IPS-15b (cell line): ENCODE data around the gene NSMCE4A.
"Not testable (repeated sequence)": the region's sequence is repeated elsewhere in the genome, so short reads cannot be mapped to it uniquely, and the experiment has no call there.

Source experiments
- H3K27me3 ChIP-seq: one replicate; pipeline ENCODE4 v1.6.1; 2013; ENCODE audit warnings: low read length; ENCODE audit not compliant: control insufficient read depth, insufficient read depth
- H3K36me3 ChIP-seq: one replicate; pipeline ENCODE4 v1.6.1; 2013; ENCODE audit warnings: low read length; ENCODE audit not compliant: control insufficient read depth, insufficient read depth
- H3K4me1 ChIP-seq: one replicate; pipeline ENCODE4 v1.6.1; 2013; ENCODE audit warnings: mild to moderate bottlenecking, low read length; ENCODE audit not compliant: control insufficient read depth, insufficient read depth
- H3K4me3 ChIP-seq: one replicate; pipeline ENCODE4 v1.5.1; 2013; ENCODE audit warnings: low read depth, low read length
- H3K9ac ChIP-seq: one replicate; pipeline ENCODE4 v1.6.1; 2013; ENCODE audit warnings: low read depth, mild to moderate bottlenecking, low read length
- H3K9me3 ChIP-seq: one replicate; pipeline ENCODE4 v1.6.1; 2013; ENCODE audit warnings: mild to moderate bottlenecking, low read length; ENCODE audit not compliant: control insufficient read depth, insufficient read depth

Gene NSMCE4A

DNA sequence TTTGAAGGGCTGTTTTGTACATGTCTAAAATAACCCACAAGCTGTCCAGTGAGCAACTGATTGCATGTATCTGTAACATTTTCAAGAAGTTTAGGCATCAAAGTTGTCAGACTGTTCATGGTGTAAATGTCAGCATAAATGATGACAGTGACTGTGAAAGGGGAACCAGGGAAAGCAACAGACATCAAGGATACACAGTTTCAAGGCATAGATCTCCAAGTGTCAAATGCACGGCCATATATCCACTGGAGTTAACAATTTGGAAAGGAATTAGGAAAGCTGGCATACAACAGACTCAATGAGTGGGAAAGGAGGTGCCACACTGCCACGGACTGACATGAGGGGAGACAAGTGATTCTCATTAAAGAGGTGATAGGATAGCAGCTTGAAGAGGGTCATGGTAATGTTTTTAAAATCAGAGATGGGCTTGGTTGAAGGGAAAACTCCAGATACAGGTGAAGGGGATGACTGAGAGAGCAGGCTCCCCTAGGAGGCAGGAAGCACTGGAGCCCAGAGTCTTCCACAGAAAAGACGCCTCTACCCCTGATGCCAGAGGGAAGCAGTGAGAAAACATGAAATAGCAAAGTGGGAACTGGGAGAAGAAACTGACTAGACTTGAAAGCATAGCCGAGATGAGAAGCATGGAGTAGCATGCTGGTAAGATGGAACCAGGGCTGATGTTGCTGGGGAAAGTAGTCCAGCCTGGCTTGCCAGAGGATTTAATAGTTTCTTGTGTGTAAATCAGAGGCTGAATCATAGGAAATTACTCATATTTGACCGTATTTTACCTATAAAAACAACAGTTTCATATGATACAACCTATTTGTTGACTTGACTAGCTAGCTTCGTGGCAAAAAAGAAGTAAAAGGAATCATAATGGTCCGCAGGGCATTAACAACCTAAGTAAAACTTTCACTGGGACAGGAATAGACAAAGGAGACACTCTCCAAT lies 18.6 kb downstream of the NSMCE4A start:
- no peaks in the 10 kb centered on the region for H3K4me1 ChIP-seq
- H3K4me3 ChIP-seq = no peak overlapping the region
- H3K27me3 ChIP-seq = no peaks in the 10 kb centered on the region
- H3K9ac ChIP-seq = no peak overlapping the region
- H3K36me3 ChIP-seq = peaks cover 4% of the 10 kb centered on the region
- no peaks in the 10 kb centered on the region for H3K9me3 ChIP-seq

DNA sequence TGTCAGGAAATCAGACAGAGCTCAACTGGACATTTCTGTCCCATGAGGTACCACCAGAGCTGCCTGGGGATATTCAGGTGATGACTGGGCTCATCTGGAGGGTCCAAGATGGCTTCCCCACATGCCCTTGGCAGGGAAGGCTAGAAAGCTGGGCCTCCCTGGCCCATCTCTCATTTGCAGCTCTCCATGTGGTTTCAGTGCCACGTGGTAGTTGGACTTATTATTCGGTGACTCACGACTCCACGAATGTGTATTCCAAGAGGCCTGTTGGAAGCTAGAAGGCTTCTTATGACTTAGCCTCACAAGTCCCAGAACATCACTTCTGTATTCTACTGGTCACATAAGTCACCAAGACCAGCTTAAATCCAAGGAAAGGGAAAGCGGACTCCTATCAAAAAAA lies 22.8 kb downstream of the NSMCE4A start:
- H3K27me3 ChIP-seq = no peaks in the 10 kb centered on the region
- no peaks in the 10 kb centered on the region for H3K9me3 ChIP-seq
- no peaks in the 10 kb centered on the region for H3K4me1 ChIP-seq
- no peak overlapping the region for H3K4me3 ChIP-seq
- no peak overlapping the region for H3K9ac ChIP-seq
- no peaks in the 10 kb centered on the region for H3K36me3 ChIP-seq

DNA sequence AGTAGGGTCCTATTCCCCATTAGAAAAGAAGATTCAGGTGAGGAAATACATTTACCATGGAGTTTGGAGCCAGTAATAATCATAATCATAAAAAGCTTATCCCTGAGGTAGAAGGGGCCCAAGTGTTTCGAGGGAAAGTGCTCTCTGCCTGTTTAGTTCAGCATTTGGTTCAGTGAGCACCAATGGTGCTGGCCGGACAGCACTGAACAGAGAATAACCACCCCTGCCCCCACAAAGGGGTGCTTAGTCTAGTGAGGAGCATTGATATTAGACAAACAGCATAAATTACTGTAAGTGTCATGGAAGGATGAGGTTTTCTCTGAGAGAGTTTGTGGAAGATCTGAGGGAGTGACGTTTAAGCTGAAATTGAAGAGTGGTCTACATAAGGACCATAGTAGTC lies 25.6 kb downstream of the NSMCE4A start:
- Histone ChIP-seq H3K9me3 (no peaks in the 10 kb centered on the region), H3K9ac (no peak overlapping the region), H3K4me1 (no peaks in the 10 kb centered on the region), H3K4me3 (no peak overlapping the region), H3K27me3 (no peaks in the 10 kb centered on the region), H3K36me3 (no peaks in the 10 kb centered on the region)

DNA sequence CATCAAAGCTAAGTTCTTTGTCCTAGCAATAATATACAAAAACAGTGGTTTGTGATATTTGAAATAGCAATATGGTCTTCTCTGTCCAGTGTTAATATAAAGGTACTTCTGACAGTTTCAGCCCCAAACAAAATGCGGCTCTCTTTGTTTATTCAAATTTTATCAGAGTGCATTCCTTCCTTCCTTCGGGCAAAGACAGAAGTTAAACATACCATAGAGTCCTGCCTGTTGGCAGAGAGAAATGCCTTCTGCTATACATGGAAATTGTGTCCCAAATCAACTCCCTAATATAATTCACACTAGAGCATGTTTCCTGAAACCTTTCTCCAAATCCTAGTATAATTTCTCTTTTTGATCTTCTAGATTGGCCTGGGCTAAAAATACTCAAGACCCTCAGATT lies 26.0 kb downstream of the NSMCE4A start:
- Histone ChIP-seq H3K27me3 (no peaks in the 10 kb centered on the region), H3K9ac (no peak overlapping the region), H3K4me1 (no peaks in the 10 kb centered on the region)

GRCh38 chr10:121947343-121948330 lies 27.4 kb downstream of the NSMCE4A start:
- Histone ChIP-seq H3K27me3 (no peaks in the 10 kb centered on the region), H3K4me3 (no peak overlapping the region), H3K9ac (no peak overlapping the region), H3K9me3 (no peaks in the 10 kb centered on the region), H3K36me3 (no peaks in the 10 kb centered on the region), H3K4me1 (no peaks in the 10 kb centered on the region)

More for the DNA sequence above, 26.0 kb downstream of the NSMCE4A start:
- no peaks in the 10 kb centered on the region for H3K36me3 ChIP-seq
- H3K9me3 ChIP-seq = no peaks in the 10 kb centered on the region
- H3K4me3 ChIP-seq = no peak overlapping the region

DNA sequence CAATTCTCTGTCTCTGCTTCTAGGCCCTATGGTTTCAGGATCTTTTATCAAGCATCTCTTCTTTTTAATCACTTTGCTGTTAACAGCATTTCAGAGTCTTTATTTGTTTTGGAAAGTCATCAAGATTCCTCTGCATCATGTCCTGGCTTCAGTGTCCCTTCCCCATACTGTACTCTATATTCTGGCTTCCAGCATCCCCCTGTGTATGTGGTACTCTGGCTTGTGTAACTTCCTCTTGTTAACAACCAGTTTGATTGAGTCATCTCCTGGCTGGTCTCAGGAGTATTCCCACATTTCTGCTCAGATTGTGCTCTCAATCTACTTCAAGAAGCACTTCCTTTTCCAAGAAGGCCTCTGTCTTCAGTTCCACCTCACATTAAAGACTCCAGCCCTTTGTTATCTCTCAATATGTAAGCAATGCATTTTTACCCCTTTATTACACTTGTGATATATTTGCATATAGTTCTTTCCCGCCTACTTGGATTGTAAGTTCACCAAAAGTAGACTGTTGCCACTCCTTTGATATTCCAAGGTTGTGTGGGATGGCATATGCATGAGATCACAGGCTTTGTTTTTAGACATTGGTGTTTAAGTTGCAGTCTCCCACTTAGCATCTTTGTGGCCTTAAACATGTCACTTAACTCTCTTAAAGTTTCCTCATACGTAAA lies 32.1 kb downstream of the NSMCE4A start:
- no peaks in the 10 kb centered on the region for H3K9me3 ChIP-seq
- H3K4me1 ChIP-seq = no peaks in the 10 kb centered on the region
- H3K27me3 ChIP-seq = no peaks in the 10 kb centered on the region
- H3K4me3 ChIP-seq = no peak overlapping the region
- no peaks in the 10 kb centered on the region for H3K36me3 ChIP-seq
- H3K9ac ChIP-seq = no peak overlapping the region

DNA sequence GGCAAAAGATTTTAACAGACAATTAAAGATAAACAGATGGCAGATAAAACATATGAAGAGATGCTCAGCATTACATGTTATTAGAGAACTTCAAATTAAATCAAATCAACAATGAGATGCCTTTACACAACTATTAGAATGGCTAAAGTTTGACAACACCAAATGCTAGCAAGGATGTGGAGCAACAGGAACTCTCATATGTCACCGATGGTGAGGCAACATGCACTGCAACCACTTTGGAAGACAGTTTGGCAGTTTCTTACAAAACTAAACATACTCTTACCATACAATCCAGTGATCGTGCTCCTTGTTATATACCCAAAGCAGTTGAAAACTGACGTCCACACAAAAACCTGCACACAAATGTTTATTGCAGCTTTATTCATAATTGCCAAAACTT lies 33.5 kb downstream of the NSMCE4A start:
- H3K9me3 ChIP-seq = no peaks in the 10 kb centered on the region
- no peak overlapping the region for H3K9ac ChIP-seq
- H3K27me3 ChIP-seq = no peaks in the 10 kb centered on the region
- no peak overlapping the region for H3K4me3 ChIP-seq
- no peaks in the 10 kb centered on the region for H3K4me1 ChIP-seq
- H3K36me3 ChIP-seq = no peaks in the 10 kb centered on the region

DNA sequence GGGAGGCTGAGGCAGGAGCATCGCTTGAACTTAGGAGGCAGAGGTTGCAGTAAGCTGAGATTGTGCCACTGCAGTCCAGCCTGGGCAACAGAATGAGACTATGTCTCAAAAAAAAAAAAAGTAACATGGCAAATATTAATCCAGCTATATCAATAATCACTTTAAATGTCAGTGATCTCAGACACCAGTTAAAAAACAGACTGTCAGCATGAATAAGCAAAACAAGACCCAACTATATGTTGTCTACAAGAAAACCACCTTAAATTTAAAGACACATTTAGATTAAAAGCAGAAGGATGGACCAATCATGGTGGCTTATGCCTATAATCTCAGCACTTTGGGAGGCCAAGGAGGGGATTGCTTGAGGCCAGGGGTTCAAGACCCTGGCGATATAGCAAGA lies 38.7 kb downstream of the NSMCE4A start:
- no peaks in the 10 kb centered on the region for H3K27me3 ChIP-seq
- H3K4me1 ChIP-seq = peaks cover 2% of the 10 kb centered on the region
- no peak overlapping the region for H3K4me3 ChIP-seq
- H3K9me3 ChIP-seq = no peaks in the 10 kb centered on the region
- H3K9ac ChIP-seq = no peak overlapping the region
- H3K36me3 ChIP-seq = no peaks in the 10 kb centered on the region

- H3K9me3 ChIP-seq = no peaks in the 10 kb centered on the region
- peaks cover 2% of the 10 kb centered on the region for H3K4me1 ChIP-seq
- no peak overlapping the region for H3K9ac ChIP-seq
- no peaks in the 10 kb centered on the region for H3K27me3 ChIP-seq
- no peaks in the 10 kb centered on the region for H3K36me3 ChIP-seq
- no peak overlapping the region for H3K4me3 ChIP-seq
Observed at GRCh38 chr10:121935702-121936101, 39.3 kb downstream of the NSMCE4A start.

DNA sequence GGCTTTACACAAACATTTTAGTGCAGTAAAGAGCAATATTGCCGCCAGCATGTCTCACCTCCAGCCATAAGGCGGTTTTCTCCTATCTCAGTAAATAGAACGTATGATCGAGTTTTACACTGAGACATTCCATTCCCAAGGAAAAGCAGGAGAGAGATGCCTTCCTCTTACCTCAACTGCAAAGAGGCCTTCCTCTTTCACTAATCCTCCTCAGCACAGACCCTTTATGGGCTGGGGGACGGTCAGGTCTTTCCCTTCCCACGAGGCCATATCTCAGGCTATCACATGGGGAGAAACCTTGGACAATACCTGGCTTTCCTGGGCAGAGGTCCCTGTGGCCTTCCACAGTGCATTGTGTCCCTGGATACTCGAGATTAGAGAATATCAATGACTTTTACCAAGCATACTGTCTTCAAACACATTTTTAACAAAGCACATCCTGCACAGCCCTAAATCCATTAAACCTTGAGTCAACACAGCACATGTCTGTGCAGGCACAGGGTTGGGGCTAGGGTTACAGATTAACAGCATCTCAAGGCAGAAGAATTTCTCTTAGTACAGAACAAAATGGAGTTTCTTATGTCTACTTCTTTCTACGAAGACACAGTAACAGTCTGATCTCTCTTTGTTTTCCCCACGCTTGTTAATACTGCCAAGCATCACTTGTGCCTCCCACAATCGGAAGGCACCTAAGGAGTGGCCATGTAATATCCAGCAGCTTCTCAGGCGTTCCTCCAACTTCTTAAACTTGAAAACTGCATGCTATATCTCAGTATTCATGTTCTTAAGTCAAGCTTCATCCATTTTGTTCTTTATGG lies 44.5 kb downstream of the NSMCE4A start:
- not testable (repeated sequence) for H3K9me3 ChIP-seq, H3K4me1 ChIP-seq, H3K4me3 ChIP-seq, H3K9ac ChIP-seq, H3K27me3 ChIP-seq, H3K36me3 ChIP-seq
